Activated CD4-positive, CD25-positive, alpha-beta regulatory T cell treated with anti-CD3 and anti-CD28 coated beads, Interleukin-2, amount 50 U/mL, for 72 hours (primary cell): ENCODE data around the gene TEC.

Source experiments
- DNase-seq: peaks from one replicate; pipeline ENCODE4 v3.0.0; 2021

TEC gene

DNA sequence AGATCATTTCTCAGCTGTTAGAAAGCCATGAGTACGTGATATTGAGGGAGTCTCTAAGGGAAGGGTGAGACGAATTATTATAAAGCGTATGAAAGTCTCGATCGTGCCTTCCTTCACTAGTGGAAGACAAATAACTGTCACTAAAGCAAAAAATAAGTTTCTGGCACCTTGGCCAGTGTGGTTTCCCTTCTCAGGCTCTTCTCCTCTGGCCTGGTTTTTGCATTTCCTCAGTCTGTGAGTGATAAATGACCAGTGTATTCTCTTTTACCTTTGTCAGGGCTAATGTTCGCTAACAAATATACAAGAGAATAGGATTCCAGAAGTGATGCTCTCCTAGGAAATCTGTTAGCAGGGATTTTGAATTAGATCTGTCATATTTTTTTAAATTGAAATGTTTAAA lies 155.2 kb downstream of the TEC start:
- DNase-seq, result no peak

DNA sequence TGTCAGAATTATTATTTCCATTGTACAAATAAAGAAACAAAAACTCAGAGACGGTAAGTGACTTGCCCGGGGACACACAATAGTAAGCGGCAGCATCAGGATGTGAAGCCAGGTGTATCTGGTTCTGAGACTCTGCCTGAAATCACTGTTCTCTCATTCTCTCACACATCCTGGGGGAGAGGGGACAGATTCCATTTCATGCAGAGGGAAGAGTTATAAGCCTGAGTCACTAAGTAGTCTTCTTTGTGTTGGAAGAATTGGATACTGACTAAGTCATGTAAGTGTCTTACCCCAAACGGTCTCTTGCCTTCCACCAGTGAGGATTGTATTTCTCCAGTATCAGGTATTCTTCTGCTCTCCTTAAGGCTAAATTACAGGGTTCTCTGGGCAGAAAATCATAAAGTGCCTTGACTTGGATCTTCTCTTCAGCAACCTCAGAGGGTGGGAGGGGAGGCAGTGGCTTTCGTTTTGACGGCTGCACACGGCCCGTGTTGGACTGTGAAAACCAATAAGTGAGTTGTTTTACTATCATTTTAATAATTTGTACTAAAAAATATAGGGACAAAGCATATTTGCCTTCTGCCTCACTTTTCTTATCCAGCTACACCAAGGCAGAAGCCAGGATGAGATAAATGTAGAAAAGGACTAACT lies 157.5 kb downstream of the TEC start:
- DNase-seq, result no peak

DNA sequence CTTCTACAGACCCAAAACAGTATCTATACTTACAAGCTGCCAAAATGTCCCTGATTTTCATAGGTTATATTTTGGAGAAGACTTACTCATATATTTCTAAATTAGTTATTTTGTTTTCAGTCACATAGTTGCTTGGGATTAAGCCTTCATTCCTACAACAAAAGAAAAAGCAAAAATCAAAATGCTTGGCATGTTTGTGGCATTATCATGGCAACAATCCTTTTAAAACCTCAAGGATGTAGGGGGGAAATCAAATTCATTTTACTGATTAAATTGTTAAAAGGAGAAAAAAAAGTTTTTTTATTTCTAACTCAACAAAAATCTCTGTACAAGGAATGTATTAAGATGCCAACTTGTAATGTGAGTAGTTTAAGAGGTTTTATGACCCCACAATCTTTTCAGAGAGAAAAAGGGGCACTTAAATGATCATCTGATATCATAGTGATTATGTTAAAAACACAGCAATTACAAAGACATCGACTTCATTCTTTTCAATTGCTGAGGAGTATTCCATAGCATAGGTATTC lies 159.1 kb downstream of the TEC start:
- DNase-seq, result no peak

DNA sequence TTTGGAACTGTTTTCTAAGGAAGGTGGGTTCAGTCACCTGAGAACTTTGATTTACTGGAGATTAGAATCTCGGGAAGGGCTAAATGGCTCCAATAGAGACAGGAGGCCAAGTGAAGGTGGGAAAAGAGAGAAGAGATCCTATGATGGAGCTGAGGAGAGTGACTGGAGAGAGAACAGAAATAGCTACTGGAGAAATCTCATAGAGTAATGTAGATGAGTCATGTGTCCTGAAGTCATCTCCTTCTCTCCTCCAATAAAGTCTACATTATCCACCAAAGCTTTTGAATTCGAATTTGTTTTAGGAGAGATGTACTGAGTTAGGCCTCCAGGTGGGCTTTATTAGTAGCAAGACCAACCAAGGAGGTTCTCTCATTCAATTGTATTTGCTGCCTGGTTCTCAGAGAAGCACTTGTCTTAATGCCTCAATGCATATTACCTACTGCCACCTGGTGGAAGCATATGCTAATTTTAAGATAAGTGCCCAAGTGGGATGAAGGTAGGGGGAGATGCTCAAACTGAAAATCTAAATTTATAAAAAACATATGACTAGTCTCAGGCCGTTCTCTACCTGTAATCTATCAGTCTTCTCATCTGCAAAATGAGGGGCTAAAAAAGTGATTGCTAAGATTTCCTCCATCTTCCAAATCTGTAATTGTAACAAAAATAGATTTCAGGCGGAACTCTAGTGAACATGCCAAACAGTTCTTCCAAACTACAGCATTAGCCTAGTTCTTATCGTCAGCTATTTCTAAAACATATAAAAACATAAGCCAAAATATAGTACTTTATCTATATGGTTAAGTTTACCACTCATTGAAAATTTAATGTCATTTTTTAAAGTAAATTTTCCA lies 160.0 kb downstream of the TEC start:
- no peak for DNase-seq

DNA sequence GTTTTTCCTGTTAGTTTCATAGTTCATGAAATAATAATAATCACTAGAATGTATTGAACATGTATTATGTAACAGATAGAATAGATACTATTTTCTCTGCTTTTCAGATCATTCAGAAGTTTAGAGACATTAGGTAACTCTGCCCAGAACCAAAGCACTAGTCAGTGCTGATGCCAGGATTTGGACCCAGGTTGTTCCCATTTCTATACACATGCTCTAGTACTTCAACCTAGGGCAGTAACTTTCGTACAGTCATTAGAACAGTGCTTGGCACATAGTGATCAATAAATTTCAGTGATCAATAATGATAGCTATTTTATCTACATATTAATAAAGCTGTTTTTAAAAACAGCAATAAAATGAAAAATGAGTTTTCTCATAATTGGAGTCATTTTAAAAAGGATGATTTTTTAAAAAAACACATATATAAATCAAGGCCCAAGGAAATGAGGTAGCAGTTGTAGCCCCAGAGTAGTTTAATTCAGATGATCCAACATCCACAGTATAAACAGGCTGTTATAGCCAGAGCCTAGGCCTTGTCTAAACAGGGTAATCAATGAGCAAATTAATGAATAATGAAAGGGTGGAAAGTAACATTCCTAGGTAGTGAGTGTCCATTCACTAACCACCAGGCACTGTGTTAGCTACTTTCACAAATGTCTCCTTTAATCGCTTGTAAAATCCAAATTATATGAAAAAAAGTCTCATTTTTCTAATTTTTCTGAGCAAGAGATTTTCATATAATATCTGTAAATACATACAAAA lies 161.1 kb downstream of the TEC start:
- DNase-seq, result no peak

DNA sequence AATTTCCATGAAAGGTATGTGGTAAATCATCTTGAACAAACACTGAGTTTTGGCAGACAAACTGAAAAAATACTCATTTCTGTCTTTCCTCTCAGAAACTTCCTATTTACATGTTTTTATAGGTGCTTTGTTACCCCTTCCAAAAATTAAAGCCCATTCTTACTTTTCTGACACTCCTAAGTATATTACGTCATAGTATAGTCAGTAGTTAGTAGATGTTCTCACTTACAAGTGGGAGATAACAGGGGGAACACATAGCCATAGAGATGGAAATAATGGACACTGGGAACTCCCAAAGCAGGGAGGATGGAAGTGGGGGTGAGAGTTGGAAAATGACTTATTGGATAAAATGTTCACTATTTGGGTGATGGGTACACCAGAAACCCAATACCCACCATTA lies 164.4 kb downstream of the TEC start:
- DNase-seq, result no peak

DNA sequence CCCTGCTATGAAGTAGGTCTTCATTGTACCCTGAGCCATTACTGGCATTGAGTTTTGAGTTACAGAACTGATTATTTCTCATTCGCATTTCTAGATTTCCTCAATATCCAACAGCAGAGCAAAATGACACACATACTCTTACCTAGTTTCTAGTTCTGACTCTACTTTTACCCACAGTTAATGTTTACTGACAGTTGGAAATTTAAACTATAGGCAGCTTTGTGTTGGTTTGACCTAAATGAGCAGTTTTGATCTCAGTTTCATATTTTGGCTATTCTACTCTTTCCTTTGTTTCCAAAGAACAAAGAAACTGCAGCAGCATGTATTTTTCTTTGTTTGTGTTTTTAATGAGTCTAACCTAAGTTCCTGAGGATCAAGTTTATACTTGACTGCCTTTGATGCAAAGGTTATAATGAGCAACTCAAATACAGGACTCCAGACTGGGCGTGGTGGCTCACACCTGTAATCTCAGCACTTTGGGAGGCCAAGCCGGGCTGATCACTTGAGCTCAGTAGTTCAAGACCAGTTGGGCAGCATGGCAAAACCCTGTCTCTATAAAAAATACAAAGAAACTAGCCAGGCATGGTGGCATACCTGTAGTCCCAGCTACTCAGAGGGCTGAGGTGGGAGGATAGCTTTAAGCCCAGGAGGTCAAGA lies 166.0 kb downstream of the TEC start:
- DNase-seq, result no peak

DNA sequence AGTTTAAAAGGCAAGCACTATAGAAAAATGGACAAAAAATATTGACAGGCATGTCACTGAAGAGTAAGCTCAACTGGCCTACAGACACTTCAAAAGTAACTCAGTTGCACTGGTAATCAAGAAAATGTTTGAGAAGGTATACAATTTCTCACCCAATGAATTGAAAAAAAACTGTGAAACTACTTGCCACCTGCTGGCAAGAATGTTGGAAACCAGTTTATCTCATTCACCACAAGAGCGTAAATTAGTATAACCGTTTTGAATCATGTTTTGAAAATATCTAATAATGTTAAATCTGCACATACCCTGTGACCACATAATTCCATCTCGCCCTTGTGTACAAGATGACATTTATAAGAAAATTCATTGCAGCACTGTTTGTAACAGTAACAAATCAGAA lies 167.3 kb downstream of the TEC start:
- no peak for DNase-seq

DNA sequence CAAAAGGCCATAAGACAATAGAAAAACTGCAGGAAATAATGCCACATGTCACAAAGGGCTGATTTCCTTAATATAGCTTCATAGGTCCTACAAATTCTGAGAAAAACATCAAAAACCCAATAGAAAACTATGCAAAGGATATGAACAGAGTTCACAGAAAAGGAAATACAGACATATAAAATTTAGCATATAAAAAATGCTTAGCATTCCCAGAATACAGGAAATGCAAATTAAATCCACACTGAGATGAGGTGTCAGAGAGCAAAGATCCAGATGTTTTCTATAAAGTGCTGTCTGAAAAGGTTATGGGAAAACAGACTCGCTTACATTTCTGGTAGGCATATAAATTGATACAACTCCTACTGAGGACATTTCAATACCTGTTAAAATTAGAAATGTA lies 169.4 kb downstream of the TEC start:
- DNase-seq, result no peak

DNA sequence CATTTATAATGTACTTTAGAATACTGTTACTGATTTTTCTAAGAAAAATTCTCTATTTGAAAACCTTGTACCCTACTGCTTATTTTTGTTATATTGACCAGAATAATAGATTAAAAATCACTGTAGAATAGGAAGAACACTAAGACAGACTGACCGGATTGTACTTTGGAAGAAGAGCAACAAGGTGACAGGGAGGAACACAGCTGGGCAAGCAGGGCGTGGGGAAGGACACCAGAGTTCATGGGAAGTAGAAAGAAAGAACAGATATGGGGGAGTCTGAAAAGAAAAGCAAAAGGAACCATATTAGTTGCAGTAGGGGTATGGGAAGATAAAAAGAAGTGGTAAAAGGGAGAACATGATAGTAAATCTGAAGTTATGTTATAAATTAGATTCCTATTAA lies 174.2 kb downstream of the TEC start:
- DNase-seq, result no peak

DNA sequence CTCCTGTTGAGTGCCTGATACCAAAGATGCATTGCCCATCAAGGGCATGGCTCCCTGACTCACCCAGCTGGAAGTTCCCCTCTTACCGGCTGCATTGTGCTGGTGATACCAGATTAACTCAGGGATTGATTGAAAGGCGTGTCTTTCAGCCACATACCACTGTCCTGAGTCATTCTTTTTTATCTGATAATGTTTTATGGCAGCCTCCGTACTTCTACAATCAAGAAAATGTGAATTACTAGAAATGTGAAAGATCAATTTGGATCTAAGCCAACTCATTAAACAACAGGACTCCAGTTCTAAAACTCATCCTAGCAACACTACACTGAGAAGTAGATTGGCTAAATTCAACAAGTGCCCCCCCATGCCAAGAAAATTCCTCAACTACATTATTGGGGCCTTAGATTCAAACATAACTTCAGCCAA lies 175.6 kb downstream of the TEC start:
- no peak for DNase-seq

DNA sequence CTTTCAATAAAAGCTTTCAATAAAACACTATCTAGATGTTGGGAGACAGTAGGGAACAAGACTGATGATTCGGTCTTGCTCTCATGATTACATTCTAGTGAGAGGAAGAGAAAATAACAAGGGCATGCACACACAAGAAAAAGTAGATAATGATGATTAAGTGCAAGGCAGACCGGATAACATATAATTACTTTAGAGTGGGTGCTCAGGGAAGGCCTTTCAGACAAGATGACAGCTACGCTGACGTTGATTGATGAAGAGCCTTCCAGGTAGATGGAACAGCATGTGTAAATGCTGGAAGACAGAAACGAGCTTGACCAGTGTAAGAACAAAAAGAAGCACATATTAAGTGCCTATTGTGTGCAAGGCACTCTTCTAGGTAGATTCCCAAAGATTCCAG lies 179.0 kb downstream of the TEC start:
- DNase-seq, result no peak

DNA sequence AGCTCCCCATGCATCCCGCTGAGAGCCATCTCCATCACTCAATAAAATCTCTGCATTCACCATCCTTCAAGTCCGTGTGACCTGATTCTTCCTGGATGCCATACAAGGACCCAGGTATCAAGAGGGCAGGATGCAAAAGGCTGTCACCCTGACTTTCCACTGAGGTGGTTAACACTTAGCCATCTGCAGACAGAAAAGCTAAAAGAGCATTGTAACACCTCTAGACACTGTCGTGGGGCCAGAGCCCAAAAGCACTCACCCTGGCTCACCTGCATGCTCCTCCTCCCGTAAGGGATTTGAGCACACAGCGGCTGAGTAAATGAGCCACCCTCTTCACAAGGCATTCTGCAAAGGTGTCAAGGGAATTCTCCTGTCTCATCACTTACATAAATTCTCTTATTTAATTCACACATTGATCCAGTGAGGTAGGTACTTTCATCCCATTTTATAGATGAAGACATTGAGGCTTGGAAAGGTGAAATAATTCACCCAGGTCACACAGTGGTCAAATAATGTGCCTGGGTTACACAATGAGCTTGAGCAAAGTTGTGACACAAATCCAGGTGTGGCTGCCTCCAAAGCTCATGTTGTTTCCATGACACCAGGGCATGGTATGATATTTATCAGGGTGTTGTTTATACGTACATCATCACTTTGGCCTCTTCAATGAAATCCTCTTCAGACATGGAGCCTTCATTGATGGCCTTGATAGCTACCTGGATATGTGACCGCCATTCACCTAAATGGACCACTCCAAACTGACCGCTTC lies 183.6 kb downstream of the TEC start:
- no peak for DNase-seq
